OCI-LY7 (cell line): ENCODE data around the gene SCTR. TPM values are rescaled to one million over a fixed set of nuclear protein-coding genes. Genes with fewer than 3 reads are reported as not detected.

ENCODE experiments used
- BruUV-seq: library from RNA; stranded (reverse); fragments of 400-500 nt; replicated peaks from 2 replicates; lab custom pipeline; 2021; lab: Mats Ljungman, UMichigan
- CTCF ChIA-PET: fragments of 300-600 bp; sonication (Branson Sonifier 250); formaldehyde crosslinking; loops from one replicate; lab custom pipeline; 2022; ENCODE audit warnings: antibody characterized with exemption; ENCODE audit not compliant: unreplicated experiment; lab: Charles Lee
- POLR2A ChIA-PET: fragments of 300-600 bp; sonication (Branson Sonifier 250); formaldehyde crosslinking; loops from one replicate; lab custom pipeline; 2022; ENCODE audit warnings: antibody characterized with exemption; lab: Charles Lee
- DNase-seq: peaks from one replicate; pipeline ENCODE4 v3.0.0-alpha.2; 2015; ENCODE audit warnings: low spot score
- H2AFZ ChIP-seq: fragments of 200-600 bp; sonication (generic), shearing (Covaris generic); 2 replicates; pipeline ENCODE4 v1.6.1; 2014; ENCODE audit warnings: mild to moderate bottlenecking, antibody characterized with exemption, low read length, moderate library complexity
- H3K27ac ChIP-seq: fragments of 200-600 bp; sonication (generic); 2 replicates; pipeline ENCODE4 v1.5.1; 2014; ENCODE audit warnings: mixed run types, low read depth, mild to moderate bottlenecking, moderate library complexity, low read length, inconsistent platforms; ENCODE audit not compliant: poor library complexity, severe bottlenecking
- H3K36me3 ChIP-seq: fragments of 200-600 bp; sonication (generic); 2 replicates; pipeline ENCODE4 v1.6.1; 2014; ENCODE audit warnings: mild to moderate bottlenecking, antibody characterized with exemption, low read length, moderate library complexity, mixed read lengths; ENCODE audit not compliant: insufficient read depth
- H3K4me1 ChIP-seq: fragments of 200-600 bp; sonication (generic); 2 replicates; pipeline ENCODE4 v1.5.1; 2014; ENCODE audit warnings: mild to moderate bottlenecking, low read length; ENCODE audit not compliant: insufficient read depth, poor library complexity, severe bottlenecking
- H3K4me2 ChIP-seq: fragments of 200-600 bp; sonication (generic); 2 replicates; pipeline ENCODE4 v1.6.1; 2014; ENCODE audit warnings: mild to moderate bottlenecking, low read length
- H3K4me3 ChIP-seq: fragments of 200-600 bp; sonication (generic); 2 replicates; pipeline ENCODE4 v1.5.1; 2014; ENCODE audit warnings: mild to moderate bottlenecking, low read depth, low read length; ENCODE audit not compliant: poor library complexity, severe bottlenecking
- H3K79me2 ChIP-seq: fragments of 200-600 bp; sonication (generic); 2 replicates; pipeline ENCODE4 v1.6.1; 2016; ENCODE audit warnings: low read depth, mild to moderate bottlenecking, low read length, moderate library complexity, mixed read lengths; ENCODE audit not compliant: insufficient read depth
- H3K9me2 ChIP-seq: fragments of 200-600 bp; sonication (generic); 2 replicates; pipeline ENCODE4 v1.6.1; 2016; ENCODE audit warnings: mild to moderate bottlenecking, low read length, mixed read lengths; ENCODE audit not compliant: insufficient read depth
- H3K9me3 ChIP-seq: fragments of 200-600 bp; sonication (generic); 2 replicates; pipeline ENCODE4 v1.6.1; 2014; ENCODE audit warnings: mild to moderate bottlenecking, mixed run types, low read length, mixed read lengths
- H4K20me1 ChIP-seq: fragments of 200-600 bp; sonication (generic); 2 replicates; pipeline ENCODE4 v1.6.1; 2014; ENCODE audit warnings: mild to moderate bottlenecking, antibody characterized with exemption, low read length, moderate library complexity, mixed read lengths; ENCODE audit not compliant: insufficient read depth
- EZH2phosphoT487 ChIP-seq: fragments of 200-600 bp; sonication (generic); IDR thresholded peaks from 2 replicates; pipeline ENCODE4 v1.6.1; 2018; ENCODE audit warnings: low read depth, borderline replicate concordance, mild to moderate bottlenecking, mixed run types, antibody characterized with exemption, low read length, moderate library complexity, mixed read lengths
- intact Hi-C: fragments of 100-400 bp; cut with micrococcal nuclease; formaldehyde crosslinking; loops from one replicate; pipeline ENCODE4 v1.10.0; 2022; ENCODE audit not compliant: unreplicated experiment
- total RNA-seq, 2 experiments: library from RNA; depleted of rRNA in 1 of 2; stranded (reverse); fragments of >200 nt in 1 of 2; shearing (Covaris generic) in 1 of 2; gene quantifications; 2 replicates each; pipeline ENCODE4 v1.2.3, GENCODE V29; 2014 to 2022
- TF ChIP-seq, protein P1 (sequence below): fragments of 200-600 bp; sonication (generic); conservative IDR thresholded peaks from 2 replicates; pipeline ENCODE4 v1.5.1; 2014; ENCODE audit warnings: mild to moderate bottlenecking, antibody characterized with exemption, low read length, moderate library complexity, mixed read lengths

SCTR gene
- total RNA-seq, 2 experiments from 2014 or later: not detected

DNA sequence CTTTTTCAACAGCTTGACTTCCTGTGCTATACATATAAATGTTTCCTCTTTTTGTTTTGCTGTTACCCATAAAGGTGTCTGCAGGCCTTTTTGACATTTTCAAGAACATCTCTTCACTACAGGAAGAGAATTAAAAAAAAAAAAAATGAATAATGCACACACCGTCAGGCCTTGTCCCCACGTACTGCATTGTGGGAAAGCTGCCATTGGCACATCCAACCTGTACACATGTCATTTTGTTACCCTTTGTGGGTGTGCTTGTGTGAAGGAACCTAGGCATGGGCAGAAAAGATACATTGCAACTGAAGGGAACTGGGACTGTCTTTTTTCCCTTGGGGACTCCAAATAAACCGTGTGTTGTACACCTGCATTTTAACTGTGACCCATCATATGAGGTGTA, 109.4 kb downstream of the SCTR start:
- Histone ChIP-seq H4K20me1 (no peaks in the 10 kb centered on the region), H3K36me3 (no peaks in the 10 kb centered on the region), H3K79me2 (no peaks in the 10 kb centered on the region), H3K4me3 (peak overlapping the region; percentile 31), H3K4me1 (peaks cover 37% of the 10 kb centered on the region), H3K4me2 (peak overlapping the region; percentile 53), H3K9me2 (no peaks in the 10 kb centered on the region), H3K27ac (peak overlapping the region; percentile 51), H2AFZ (peak overlapping the region; percentile 97), H3K9me3 (no peaks in the 10 kb centered on the region)
- POLR2A ChIA-PET: interaction anchor here (0.7 to 1.2 kb wide), 7 partner anchors 13 to 856 kb away, joined by 3 to 5 read pairs (median 3); no protein-coding TSS in a partner anchor
- TF ChIP-seq, protein P1, sequence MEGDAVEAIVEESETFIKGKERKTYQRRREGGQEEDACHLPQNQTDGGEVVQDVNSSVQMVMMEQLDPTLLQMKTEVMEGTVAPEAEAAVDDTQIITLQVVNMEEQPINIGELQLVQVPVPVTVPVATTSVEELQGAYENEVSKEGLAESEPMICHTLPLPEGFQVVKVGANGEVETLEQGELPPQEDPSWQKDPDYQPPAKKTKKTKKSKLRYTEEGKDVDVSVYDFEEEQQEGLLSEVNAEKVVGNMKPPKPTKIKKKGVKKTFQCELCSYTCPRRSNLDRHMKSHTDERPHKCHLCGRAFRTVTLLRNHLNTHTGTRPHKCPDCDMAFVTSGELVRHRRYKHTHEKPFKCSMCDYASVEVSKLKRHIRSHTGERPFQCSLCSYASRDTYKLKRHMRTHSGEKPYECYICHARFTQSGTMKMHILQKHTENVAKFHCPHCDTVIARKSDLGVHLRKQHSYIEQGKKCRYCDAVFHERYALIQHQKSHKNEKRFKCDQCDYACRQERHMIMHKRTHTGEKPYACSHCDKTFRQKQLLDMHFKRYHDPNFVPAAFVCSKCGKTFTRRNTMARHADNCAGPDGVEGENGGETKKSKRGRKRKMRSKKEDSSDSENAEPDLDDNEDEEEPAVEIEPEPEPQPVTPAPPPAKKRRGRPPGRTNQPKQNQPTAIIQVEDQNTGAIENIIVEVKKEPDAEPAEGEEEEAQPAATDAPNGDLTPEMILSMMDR: no peak
- no peak for TF ChIP-seq EZH2phosphoT487
- CTCF ChIA-PET: interaction anchor here (0.9 to 2.1 kb wide), 3 partner anchors 62 to 103 kb away, joined by 4 to 8 read pairs (median 6); no protein-coding TSS in a partner anchor
- DNase-seq: peak; percentile 69
- intact Hi-C loops: no loop called here
- BruUV-seq: no TSS peak

DNA sequence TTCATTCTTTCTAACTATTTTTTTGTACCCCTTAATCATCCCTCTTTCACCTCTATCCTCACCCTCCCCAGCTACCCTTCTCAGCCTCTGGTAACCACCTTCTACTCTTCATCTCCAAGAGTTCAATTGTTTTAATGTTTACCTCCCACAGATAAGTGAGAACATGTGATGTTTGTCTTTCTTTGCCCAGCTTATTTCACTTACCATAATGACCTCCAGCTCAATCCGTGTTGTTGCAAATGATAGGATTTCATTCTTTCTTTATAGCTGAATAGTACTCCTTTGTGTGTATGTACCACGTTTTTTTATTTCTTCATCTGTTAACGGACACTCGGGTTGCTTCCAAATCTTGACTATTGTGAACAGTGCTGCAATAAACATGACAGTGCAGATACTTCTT, 114.8 kb downstream of the SCTR start:
- H3K4me2 ChIP-seq: no peak overlapping the region
- no peak overlapping the region for H2AFZ ChIP-seq
- H3K27ac ChIP-seq: no peak overlapping the region
- H3K36me3 ChIP-seq: no peaks in the 10 kb centered on the region
- TF ChIP-seq EZH2phosphoT487: no peak
- TF ChIP-seq, protein P1: no peak
- peaks cover 26% of the 10 kb centered on the region for H3K4me1 ChIP-seq
- no peaks in the 10 kb centered on the region for H3K79me2 ChIP-seq
- POLR2A ChIA-PET: interaction anchor here (0.7 to 1.2 kb wide), 2 partner anchors 43 to 45 kb away, joined by 3 read pairs; partner anchors contain the start of genes C2orf76 and DBI
- DNase-seq: no peak
- intact Hi-C loops: loop anchor here (5.0 kb wide), 1 partner anchor 253 kb away; no protein-coding TSS in a partner anchor
- CTCF ChIA-PET: interaction anchor here (1.0 to 1.1 kb wide), 2 partner anchors 67 to 68 kb away, joined by 3 to 6 read pairs; no protein-coding TSS in a partner anchor
- H3K9me3 ChIP-seq: no peaks in the 10 kb centered on the region
- BruUV-seq: no TSS peak
- H3K4me3 ChIP-seq: no peak overlapping the region
- H4K20me1 ChIP-seq: no peaks in the 10 kb centered on the region
- H3K9me2 ChIP-seq: no peaks in the 10 kb centered on the region

DNA sequence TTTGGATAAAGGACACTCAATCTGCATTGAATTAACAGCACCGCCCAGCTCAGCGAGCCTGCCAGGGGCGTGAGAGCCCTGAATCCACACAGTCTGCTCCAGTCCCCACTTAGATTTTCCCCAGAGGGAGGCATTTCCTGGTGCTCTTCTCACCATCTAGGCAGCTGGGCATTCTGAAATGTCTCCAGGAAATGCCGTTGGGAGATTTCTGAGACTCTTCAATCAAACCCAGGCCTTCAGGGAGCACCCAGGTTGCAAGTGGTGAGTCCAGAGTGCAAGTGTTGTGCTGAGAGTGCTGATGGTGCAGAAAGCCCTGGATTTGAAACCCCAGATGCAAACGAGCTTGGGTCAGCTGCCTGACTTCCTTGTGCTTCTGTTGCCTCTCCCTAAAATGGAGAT, 116.1 kb downstream of the SCTR start:
- no peak for TF ChIP-seq EZH2phosphoT487
- TF ChIP-seq, protein P1: no peak
- H2AFZ ChIP-seq: 0 out of 2 replicates have a peak overlapping the region, but pooled peaks have one; percentile 6
- CTCF ChIA-PET: interaction anchor here (0.7 kb wide), 1 partner anchor 174 kb away, joined by 5 read pairs; no protein-coding TSS in a partner anchor
- H3K36me3 ChIP-seq: no peaks in the 10 kb centered on the region
- no peak overlapping the region for H3K27ac ChIP-seq
- H3K4me3 ChIP-seq: no peak overlapping the region
- BruUV-seq: no TSS peak
- no peaks in the 10 kb centered on the region for H4K20me1 ChIP-seq
- H3K9me3 ChIP-seq: no peaks in the 10 kb centered on the region
- POLR2A ChIA-PET: interaction anchor here (0.5 to 0.7 kb wide), 2 partner anchors 101 to 209 kb away, joined by 3 read pairs; no protein-coding TSS in a partner anchor
- H3K4me2 ChIP-seq: no peak overlapping the region
- H3K4me1 ChIP-seq: peaks cover 16% of the 10 kb centered on the region
- no peaks in the 10 kb centered on the region for H3K79me2 ChIP-seq
- no peaks in the 10 kb centered on the region for H3K9me2 ChIP-seq
- DNase-seq: no peak
- intact Hi-C loops: loop anchor here (5.0 kb wide), 1 partner anchor 254 kb away; no protein-coding TSS in a partner anchor
